Putamen (tissue), 1 donor: ENCODE data around the gene HIC2.
"Not testable (repeated sequence)": the region's sequence is repeated elsewhere in the genome, so short reads cannot be mapped to it uniquely, and the experiment has no call there.

Experiments
- DNase-seq: peaks from one replicate; pipeline ENCODE4 v3.0.0-alpha.2; 2016; ENCODE audit warnings: low spot score

HIC2 gene

DNA sequence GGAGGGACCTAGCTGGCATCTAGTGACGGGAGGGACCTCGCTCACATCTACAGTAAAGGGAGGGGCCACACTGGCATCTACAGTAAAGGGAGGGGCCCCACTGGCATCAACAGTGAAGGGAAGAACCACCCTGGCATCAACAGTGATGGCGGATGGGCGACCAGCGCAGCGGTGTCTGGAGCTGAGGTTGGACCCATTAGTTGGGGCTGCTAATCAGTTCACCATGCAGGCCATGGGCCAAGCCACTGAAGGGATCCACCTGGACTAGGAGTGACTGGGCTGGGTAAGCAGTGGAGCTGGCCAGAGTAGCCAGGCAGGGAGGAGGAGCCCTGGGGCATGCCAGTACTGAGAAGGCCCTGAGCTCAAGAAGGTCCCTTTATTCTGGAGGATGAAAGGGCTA is 73.4 kb downstream of the HIC2 start:
- not testable (repeated sequence) for DNase-seq

DNA sequence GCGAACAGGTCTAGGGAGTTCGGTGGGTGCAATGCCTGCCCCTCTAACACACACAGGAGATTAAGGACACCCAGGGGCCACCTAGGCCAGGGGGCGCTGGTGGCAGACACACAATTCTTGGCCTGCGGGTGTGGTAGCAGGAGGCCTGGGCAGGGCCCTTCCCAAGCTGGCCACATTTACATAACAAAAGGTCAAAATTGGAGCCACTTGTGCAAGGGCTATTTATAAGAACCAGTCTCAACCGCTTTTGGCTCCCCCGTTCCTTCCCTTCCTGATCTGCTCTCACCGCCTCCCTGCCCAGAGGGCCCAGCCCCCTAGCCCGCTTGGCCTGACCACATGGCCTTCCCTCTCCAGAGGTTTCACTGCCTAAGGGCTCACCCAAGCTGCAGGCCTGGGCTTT is 75.1 kb downstream of the HIC2 start:
- DNase-seq: not testable (repeated sequence)

DNA sequence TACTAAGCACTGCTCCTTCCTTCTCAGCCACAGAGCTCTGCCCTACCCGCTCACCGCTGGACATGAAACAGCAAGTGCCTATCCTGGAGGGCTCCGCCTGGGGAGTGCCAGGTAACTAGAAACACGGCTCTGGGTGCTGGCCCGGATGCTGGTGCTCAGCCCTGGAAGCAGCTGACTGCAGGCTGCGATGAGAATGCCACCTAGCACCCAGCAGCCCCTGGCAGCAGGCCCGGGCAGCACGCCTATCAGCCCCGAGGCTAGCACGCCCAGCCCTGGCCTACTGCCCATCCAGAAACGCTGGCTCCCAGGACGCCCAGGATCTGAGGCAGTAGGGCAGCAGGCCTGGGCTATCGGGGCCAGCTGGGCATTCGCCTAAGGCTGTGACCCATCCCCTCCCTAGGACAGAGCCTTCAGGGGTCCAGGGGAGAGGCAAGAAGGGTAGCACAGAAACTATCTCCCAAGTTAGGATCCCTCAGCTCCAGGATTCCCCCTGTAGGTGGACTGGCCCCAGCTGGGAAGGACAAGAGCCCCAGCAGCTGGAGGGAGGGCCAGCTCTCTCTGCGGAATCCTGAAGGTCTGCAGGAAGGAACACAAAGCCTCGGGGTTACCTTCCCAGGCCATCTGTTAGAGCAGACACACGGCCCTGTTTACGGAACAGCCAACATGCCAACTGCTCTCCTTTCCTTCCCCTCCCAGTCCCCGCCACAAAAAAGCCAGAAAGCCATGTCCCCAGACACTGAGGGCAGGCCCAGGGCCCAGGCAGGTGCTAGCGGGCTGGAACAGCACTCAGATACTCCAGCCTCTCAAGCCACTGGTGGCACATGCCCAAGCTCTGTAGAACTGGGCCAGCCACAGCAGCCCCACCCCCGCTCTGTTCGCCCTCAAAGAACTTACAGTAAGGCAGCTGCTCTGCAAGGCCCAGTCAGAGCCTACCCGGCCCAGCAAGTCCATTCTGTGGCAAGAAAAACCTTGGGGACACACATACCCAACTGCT is 76.9 kb downstream of the HIC2 start:
- DNase-seq: not testable (repeated sequence)

DNA sequence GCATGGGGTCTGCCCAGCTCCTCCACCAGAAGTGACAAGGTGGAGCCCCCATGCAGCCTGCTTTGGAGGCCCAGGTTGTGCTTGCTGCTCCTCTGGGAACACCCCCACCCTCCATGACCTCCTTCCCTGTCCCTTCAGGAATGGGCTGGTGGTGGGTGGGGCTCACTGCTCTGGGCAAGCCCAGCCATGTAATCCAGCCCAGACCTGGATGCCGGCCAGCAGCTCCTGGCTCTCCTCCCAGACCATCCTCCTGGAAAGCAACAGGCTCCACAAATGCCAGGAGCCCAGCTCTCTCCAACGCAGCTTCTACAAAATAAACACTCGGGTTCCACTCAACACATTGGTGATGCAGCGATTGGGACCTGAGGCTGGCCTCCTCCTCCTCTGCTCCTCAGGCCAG is 80.8 kb downstream of the HIC2 start:
- DNase-seq: not testable (repeated sequence)

DNA sequence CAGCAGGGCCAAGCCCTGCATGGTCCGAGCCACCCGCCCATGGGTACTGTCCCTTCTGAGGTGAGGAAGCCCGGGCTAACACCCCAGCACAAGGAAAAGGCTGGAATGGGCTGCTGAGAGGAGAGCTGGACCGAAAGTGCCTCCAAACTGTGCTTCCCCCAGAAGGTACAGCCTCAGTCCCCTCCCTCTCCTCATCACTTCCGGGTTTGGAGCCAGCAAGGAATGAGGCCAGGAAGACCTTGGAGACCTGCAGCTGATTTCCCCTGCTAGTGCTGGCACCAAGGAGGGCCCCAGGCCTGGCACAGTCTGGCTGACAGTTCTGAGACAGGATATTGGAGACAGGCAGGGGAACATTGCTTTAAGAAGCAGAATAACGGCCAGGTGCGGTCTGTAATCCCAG is 81.3 kb downstream of the HIC2 start:
- DNase-seq: not testable (repeated sequence)

DNA sequence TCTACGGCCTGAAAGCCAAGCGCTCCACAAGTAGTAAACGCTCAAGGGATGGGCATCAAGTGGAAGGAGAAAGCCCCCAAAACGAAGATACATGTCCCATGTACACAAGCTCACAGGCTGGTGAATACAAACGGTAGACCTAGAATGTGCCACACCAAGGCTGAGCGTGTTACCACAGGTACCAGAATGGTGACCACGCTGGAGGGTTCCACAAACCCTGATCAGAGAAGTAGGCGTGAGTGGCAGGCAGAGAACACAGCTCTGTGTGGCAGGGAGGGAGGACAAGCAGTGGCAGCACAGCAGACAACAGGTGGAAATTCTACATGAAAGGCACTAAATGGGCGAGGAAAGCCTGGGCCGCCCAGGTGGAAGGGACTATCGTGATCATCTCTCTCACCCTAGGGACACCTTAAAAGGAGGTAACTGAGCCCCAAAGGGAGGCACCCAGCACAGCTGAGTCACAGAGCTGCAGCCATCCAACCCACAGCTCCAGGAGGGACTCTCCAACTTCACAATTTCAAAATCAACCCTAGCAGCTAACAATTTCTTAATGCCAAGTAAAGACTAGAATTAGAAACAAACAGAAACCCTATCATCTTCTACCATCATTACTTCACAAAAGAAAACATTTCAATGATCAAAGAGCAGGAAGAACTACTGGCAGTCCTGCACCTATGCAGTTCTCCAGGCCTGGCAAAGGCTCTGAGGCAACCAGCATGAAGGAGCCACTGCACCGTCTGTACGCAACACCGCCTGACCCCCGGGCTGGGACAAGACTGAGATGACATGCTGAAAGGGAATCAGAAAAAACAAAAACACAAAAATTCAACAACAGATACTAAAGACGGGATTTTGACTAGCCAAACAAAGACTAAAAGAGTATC is 82.7 kb downstream of the HIC2 start:
- not testable (repeated sequence) for DNase-seq
